Coronary artery (tissue), 2 donors: ENCODE measurements around the gene STON2.
"Not testable (repeated sequence)": the region's sequence is repeated elsewhere in the genome, so short reads cannot be mapped to it uniquely, and the experiment has no call there.

ENCODE experiments used
- DNase-seq: peaks from one replicate; pipeline ENCODE4 v3.0.0-alpha.2; 2017; ENCODE audit warnings: low spot score
- H3K27ac ChIP-seq, 2 donors: fragments of 200-600 bp; sonication (generic); one replicate each; pipeline ENCODE4 v1.5.1; 2016 to 2019
- H3K4me3 ChIP-seq: fragments of 200-600 bp; sonication (generic); 2 replicates; pipeline ENCODE4 v1.5.1; 2016; ENCODE audit warnings: mild to moderate bottlenecking, moderate library complexity
- TF ChIP-seq, protein P1 (sequence below): fragments of 200-600 bp; sonication (generic); IDR thresholded peaks from one replicate; pipeline ENCODE4 v1.5.1; 2019; ENCODE audit warnings: antibody characterized with exemption

STON2 gene

DNA sequence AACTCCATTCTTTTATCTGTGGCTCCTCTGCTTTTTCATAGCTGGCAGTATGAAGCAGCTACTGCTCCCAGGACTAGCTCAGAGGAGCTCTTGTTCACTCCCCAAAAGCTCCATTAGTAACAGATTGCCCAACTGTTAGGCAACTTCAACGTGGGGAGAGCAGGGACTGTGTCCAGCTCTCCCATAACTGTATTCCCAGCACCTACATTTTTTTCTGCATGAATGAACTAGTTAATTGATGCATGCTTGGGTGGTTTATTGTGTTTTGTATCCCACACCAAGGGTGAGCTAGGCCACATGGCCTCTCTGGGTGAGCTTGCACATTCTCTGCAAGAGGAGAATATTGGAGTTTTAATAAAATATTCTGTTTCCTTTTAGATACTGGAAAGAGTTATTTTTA lies 15.2 kb downstream of the STON2 start:
- TF ChIP-seq, protein P1, sequence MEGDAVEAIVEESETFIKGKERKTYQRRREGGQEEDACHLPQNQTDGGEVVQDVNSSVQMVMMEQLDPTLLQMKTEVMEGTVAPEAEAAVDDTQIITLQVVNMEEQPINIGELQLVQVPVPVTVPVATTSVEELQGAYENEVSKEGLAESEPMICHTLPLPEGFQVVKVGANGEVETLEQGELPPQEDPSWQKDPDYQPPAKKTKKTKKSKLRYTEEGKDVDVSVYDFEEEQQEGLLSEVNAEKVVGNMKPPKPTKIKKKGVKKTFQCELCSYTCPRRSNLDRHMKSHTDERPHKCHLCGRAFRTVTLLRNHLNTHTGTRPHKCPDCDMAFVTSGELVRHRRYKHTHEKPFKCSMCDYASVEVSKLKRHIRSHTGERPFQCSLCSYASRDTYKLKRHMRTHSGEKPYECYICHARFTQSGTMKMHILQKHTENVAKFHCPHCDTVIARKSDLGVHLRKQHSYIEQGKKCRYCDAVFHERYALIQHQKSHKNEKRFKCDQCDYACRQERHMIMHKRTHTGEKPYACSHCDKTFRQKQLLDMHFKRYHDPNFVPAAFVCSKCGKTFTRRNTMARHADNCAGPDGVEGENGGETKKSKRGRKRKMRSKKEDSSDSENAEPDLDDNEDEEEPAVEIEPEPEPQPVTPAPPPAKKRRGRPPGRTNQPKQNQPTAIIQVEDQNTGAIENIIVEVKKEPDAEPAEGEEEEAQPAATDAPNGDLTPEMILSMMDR, result no peak
- no peak overlapping the region for H3K27ac ChIP-seq
- no peak for DNase-seq

DNA sequence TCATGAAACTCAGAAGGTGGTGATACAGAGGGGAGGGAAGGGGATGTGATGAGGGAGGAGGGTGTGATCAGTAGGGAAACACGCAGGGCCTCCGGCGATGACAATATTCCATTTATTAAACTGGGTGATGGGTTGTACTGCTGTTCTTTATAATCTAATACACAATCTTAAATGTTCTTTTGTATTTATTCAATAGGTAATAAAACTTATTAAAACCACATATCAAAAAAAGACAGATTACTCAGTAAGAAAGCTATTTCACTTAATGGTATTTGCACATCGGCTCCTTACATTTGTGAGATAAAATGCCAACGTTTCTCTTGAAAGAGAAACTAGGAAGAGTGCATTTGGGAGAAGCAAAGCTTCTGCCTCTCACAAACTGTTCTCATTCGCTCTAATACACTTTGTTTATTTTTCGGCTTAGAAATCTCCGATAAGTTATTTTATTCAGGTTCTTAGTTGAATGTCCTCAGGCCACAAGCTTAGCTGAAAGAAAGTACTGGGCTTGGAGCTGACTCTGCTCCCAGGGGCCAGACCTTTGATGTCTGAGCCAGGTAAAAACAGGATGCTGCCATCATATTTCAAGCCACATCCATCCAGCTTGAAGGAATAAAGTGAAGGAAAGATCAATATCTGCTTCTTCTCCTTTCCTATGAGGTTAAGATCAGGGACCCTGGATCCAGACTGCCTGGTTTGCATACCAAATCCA lies 17.5 kb downstream of the STON2 start:
- no peak for DNase-seq
- Histone ChIP-seq H3K27ac (no peak overlapping the region), H3K4me3 (no peak overlapping the region)
- TF ChIP-seq, protein P1, result no peak

More for the DNA sequence above, 15.2 kb downstream of the STON2 start:
- H3K4me3 ChIP-seq, result no peak overlapping the region

DNA sequence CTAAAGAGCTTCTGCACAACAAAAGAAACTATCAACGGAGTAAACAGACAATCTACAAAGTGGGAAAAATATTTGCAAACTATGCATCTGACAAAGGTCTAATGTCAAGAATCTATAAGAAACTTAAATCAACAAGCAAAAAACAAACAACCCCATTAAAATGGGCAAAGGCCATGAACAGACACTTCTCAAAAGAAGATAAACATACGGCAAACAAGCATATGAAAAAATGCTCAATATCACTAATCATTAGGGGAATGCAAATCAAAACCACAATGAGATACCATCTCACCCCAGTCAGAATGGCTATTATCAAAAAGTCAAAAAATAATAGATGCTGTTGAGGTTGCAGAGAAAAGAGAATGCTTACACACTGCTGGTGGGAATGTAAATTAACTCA lies 20.1 kb downstream of the STON2 start:
- not testable (repeated sequence) for H3K27ac ChIP-seq, DNase-seq, H3K4me3 ChIP-seq

DNA sequence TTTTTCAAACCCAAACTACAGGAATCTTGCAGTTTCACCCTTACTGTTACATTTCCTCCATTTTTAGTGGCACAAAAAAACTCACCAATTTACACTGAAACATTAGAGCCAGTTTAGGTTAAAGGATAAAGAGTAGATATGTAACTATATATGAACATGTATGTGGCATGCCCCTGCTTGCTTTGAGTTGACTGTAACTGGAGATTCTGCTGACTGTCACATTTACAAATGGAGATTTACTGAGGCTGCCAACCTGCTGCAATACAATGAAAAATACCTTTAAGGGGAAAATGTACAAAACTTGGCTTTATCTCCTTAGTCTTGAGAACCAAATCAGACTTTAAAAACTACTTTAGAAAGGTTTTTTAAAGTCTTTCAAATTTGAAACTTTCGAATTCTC lies 28.3 kb downstream of the STON2 start:
- no peak overlapping the region for H3K4me3 ChIP-seq
- H3K27ac ChIP-seq, result no peak overlapping the region
- TF ChIP-seq, protein P1, result no peak
- DNase-seq, result no peak

DNA sequence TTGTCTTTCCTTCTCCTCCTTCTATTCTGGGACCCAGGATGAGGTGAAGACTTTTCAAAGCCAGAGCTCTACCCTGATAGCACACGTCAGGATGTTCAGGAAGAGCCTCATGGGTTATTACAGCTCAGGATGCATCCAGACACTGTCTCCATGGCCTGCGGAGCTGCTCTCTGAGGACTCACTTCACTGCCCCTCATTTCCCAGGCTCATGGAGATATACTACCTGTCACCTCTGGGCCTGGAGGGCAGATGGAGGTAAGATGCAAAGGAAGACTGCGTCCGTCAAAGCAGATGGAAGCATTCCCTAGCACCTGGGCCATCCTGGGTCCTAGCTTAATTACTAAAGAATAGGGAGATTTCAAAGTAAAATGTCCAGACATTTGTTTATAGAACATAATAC lies 32.6 kb downstream of the STON2 start:
- no peak overlapping the region for H3K4me3 ChIP-seq

DNA sequence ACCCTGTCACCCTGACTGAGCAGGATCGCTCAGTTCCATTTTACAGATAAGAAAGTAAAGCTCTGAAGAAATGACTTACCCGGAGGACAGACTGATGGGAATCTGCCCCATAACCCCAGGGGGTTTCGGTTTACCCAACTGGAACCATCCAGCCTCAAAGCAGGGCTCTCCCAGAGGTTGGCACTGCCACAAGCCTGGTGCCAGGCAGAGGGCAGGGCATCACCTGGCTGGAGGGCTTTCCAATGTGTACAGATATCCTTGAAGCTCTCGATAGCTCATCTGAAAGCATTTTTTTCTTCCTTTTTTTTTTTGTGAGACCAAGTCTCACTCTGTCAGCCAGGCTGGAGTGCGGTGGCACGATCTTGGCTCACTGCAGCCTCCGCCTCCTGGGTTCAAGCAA lies 33.2 kb downstream of the STON2 start:
- no peak for DNase-seq
- Histone ChIP-seq H3K27ac (no peak overlapping the region), H3K4me3 (no peak overlapping the region)
- TF ChIP-seq, protein P1, result no peak

More for the DNA sequence above, 32.6 kb downstream of the STON2 start:
- DNase-seq, result no peak
- TF ChIP-seq, protein P1, result no peak
- no peak overlapping the region for H3K27ac ChIP-seq

DNA sequence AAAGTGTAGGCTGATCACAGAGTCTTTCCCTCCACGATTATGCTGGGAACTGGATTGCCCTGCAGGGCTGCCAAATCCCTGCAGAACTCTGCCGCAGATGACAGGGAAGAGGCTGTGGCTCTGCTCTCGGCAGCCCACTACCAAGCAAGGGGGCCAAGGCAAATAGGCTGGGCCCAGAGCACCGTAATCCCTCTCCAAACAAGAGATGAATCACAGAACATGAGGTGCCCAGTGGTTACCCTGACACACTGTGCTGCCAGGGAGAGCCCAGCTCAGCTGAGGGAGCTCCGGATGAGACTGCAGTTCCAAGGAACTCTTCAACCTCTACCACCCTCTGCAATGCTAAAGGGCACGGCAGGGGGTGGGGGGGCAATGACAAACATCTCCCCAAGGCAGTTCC lies 33.9 kb downstream of the STON2 start:
- TF ChIP-seq, protein P1, result no peak
- Histone ChIP-seq H3K27ac (no peak overlapping the region), H3K4me3 (no peak overlapping the region)
- no peak for DNase-seq
